NCI-H2029 treated with DMSO at 0.1 percent for 48 hours (cell line): ENCODE results near the gene SLC38A3.
"Not testable (repeated sequence)": the region's sequence is repeated elsewhere in the genome, so short reads cannot be mapped to it uniquely, and the experiment has no call there.

ENCODE experiments used
- DNase-seq: peaks from one replicate; lab custom pipeline; 2025; lab: John Stamatoyannopoulos, UW

SLC38A3 gene

GRCh38 chr3:50231581-50231980 lies 26.5 kb downstream of the SLC38A3 start:
- DNase-seq = no peak

- DNase-seq = no peak
These were observed 27.2 kb downstream of the SLC38A3 start for GRCh38 chr3:50232303-50232702.

GRCh38 chr3:50233176-50233575 lies 28.1 kb downstream of the SLC38A3 start:
- DNase-seq = no peak

- DNase-seq = peak; percentile 78
These were observed 30.8 kb downstream of the SLC38A3 start, which contains the start of gene GNAI2 for GRCh38 chr3:50235716-50236483. Gene GNAI2, plus strand, starts transcription at chr3:50236204. Its CDS starts 132 bp downstream, at chr3:50236336.

- DNase-seq = no peak
These were observed 31.5 kb downstream of the SLC38A3 start for GRCh38 chr3:50236484-50237132.

- no peak for DNase-seq
These were observed 32.1 kb downstream of the SLC38A3 start for GRCh38 chr3:50237133-50237651.

- no peak for DNase-seq
These were observed 32.9 kb downstream of the SLC38A3 start for GRCh38 chr3:50237754-50238548.

GRCh38 chr3:50238549-50239026 lies 33.5 kb downstream of the SLC38A3 start:
- DNase-seq = no peak

GRCh38 chr3:50239649-50240048 lies 34.6 kb downstream of the SLC38A3 start:
- no peak for DNase-seq

GRCh38 chr3:50241163-50241562 lies 36.1 kb downstream of the SLC38A3 start:
- DNase-seq = no peak

GRCh38 chr3:50241713-50242380 lies 36.8 kb downstream of the SLC38A3 start:
- DNase-seq = no peak

GRCh38 chr3:50242381-50242770 lies 37.3 kb downstream of the SLC38A3 start:
- no peak for DNase-seq

- no peak for DNase-seq
These were observed 37.9 kb downstream of the SLC38A3 start for GRCh38 chr3:50242851-50243542.

- DNase-seq = no peak
These were observed 38.4 kb downstream of the SLC38A3 start for GRCh38 chr3:50243543-50243895.

GRCh38 chr3:50244813-50245212 lies 39.7 kb downstream of the SLC38A3 start:
- not testable (repeated sequence) for DNase-seq

- DNase-seq = no peak
These were observed 40.2 kb downstream of the SLC38A3 start for GRCh38 chr3:50245251-50245745.

GRCh38 chr3:50245831-50246516 lies 40.9 kb downstream of the SLC38A3 start:
- DNase-seq = no peak

GRCh38 chr3:50246517-50246954 lies 41.5 kb downstream of the SLC38A3 start:
- DNase-seq = no peak

- no peak for DNase-seq
These were observed 43.3 kb downstream of the SLC38A3 start for GRCh38 chr3:50248387-50248786.

GRCh38 chr3:50249457-50249856 lies 44.4 kb downstream of the SLC38A3 start:
- no peak for DNase-seq
